LNCAP (cell line): ENCODE measurements around the gene EVA1C.

Experiments
- TF ChIP-seq, protein P1 (sequence below): fragments of 450-650 bp; IDR thresholded peaks from 2 replicates; pipeline ENCODE4 v1.5.1; 2017; ENCODE audit warnings: mild to moderate bottlenecking

Gene EVA1C

DNA sequence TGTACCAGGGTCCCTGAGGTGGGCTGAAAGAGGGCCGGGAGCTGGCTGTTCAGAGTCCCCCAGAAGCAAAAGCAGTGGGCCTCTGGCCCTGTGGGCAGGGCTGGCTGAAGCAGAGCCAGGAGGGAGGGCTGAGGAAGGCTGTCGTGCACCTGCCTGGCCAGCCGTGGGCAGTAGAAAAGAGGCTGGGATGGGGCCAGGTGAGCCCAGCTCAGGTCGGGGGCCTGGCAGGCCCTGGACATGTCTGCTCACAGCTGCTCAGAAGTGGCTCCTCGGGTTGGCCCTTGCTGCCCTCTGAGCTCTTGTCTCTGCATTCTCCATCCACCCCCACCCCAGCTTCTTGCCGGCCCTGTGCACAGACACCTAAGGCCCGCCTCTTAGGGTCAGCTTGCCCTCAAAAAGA, 112.8 kb downstream of the EVA1C start:
- TF ChIP-seq, protein P1, sequence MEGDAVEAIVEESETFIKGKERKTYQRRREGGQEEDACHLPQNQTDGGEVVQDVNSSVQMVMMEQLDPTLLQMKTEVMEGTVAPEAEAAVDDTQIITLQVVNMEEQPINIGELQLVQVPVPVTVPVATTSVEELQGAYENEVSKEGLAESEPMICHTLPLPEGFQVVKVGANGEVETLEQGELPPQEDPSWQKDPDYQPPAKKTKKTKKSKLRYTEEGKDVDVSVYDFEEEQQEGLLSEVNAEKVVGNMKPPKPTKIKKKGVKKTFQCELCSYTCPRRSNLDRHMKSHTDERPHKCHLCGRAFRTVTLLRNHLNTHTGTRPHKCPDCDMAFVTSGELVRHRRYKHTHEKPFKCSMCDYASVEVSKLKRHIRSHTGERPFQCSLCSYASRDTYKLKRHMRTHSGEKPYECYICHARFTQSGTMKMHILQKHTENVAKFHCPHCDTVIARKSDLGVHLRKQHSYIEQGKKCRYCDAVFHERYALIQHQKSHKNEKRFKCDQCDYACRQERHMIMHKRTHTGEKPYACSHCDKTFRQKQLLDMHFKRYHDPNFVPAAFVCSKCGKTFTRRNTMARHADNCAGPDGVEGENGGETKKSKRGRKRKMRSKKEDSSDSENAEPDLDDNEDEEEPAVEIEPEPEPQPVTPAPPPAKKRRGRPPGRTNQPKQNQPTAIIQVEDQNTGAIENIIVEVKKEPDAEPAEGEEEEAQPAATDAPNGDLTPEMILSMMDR: no peak

- TF ChIP-seq, protein P1: no peak
Observed at GRCh38 chr21:32529679-32530078, 117.2 kb downstream of the EVA1C start.

DNA sequence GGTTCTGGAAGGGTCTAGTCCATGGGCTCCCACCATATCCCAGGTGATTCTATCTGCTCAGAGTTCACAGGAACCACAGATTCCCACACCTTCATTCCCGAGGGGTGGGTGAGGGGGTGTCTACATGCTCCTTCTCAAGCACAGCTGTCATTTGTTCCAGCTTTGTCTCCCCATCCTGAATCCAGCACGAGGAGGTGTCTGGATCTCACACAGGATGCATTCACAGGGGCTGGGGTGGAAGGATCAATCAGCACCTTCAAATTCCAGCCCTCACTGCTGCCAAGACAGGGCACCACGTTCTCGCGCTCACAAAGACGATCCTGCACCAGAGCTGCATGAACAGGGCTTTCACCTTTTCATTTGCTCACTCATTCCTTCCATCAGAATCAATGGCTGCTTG, 120.1 kb downstream of the EVA1C start:
- TF ChIP-seq, protein P1: no peak

GRCh38 chr21:32533053-32533452, 120.5 kb downstream of the EVA1C start:
- TF ChIP-seq, protein P1: no peak

DNA sequence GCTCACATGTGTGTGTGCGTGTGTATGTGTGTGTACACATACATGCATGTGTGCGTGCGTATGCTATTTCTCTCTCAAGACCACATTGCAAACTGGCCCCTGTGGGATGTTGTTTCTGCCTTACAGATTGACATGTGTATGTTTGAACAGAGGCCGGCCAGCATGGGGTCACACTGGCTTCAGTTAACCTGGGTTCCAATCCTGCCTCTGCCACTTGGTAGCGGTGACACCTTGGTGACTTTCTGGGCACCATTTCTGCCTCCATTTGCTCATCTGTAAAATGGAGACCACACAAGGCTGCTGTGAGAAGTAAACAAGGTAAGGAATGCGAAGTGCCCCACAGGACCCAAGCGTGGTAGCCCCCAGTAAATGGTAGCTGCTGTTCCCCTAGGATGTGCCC, 121.1 kb downstream of the EVA1C start:
- TF ChIP-seq, protein P1: no peak

DNA sequence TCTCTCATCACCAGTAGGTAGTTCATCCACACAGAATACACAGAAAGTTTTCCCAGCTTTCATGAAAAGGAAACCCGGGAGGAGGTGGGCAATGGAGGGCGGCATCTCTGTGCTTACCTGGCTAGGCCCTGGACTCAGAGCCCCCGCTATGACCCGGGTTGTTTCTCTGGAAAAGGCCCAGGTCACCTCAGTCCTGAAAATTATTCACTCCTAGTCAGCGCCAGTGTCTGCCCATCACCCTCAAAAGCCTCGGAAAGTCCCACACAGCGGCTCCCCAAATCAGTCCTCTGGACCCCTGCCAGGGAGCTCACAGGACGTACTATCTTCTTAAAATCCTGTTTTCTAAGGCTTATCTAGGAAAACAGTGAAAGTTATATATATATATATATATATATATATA, 121.6 kb downstream of the EVA1C start:
- TF ChIP-seq, protein P1: no peak

DNA sequence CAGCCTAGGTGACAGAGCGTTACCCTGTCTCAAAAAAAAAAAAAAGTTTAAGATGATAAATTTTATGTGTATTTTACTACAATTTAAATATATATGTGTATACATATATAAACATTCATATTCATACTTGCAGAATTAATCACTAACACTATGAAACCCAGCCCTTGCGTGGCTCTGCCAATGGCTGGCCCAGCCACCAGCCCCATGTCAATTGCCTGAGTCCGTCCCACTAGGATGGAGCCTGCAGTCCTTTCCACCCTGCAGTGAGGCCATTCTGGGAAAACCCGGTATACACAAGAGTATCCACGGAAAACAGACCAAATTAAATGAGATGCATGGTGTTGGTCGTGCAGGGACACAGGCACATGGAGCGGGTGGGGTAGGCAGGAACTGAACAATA, 123.1 kb downstream of the EVA1C start:
- TF ChIP-seq, protein P1: no peak

GRCh38 chr21:32537569-32537881, 125.0 kb downstream of the EVA1C start:
- TF ChIP-seq, protein P1: no peak
